ENCODE data around the gene RPS5. TPM values are rescaled to one million over a fixed set of nuclear protein-coding genes. Genes with fewer than 3 reads are reported as not detected.

The RPS5 gene
- total RNA-seq, 1 donor from 2014 or later, result 1,938 TPM

GRCh38 chr19:58351990-58352755, 34.9 kb upstream of the RPS5 start:
- H3K4me2 ChIP-seq, result no peak overlapping the region
- H3K9me3 Mint-ChIP-seq, result no peaks in the 10 kb centered on the region
- peaks cover 5% of the 10 kb centered on the region for H3K36me3 Mint-ChIP-seq
- H3K9me3 ChIP-seq (ENCODE audit: low read depth), result no peaks in the 10 kb centered on the region
- peak overlapping the region; percentile 68 for H3K27ac Mint-ChIP-seq
- peaks cover 8% of the 10 kb centered on the region for H3K4me1 Mint-ChIP-seq
- peak overlapping the region; percentile 79 for H3K4me3 Mint-ChIP-seq
- TF ChIP-seq CTCF (IDR thresholded peaks at IDR 0.05), result no peak
- no peak for TF ChIP-seq EZH2phosphoT487 (IDR thresholded peaks at IDR 0.05)
- no peak for TF ChIP-seq EZH2 (IDR thresholded peaks at IDR 0.05)
- H3K9ac ChIP-seq, result no peak overlapping the region
- H3F3A ChIP-seq (ENCODE audit: low read depth), result no peaks in the 10 kb centered on the region
- no peak overlapping the region for H3K4me3 ChIP-seq
- H3K27me3 Mint-ChIP-seq (ENCODE audit: insufficient read depth, low read depth), result peaks cover 15% of the 10 kb centered on the region
- no peaks in the 10 kb centered on the region for H3K79me2 ChIP-seq (ENCODE audit: low read depth)
- H4K20me1 ChIP-seq (ENCODE audit: low read depth), result no peaks in the 10 kb centered on the region
- DNase-seq (ENCODE audit: low spot score), result no peak
- peaks cover 3% of the 10 kb centered on the region for H3K27me3 ChIP-seq
- no peak overlapping the region for H3K27ac ChIP-seq
- no peaks in the 10 kb centered on the region for H3K36me3 ChIP-seq
- H3K4me1 ChIP-seq, result peaks cover 6% of the 10 kb centered on the region
- H2AFZ ChIP-seq (replicated peaks), result no peak overlapping the region

GRCh38 chr19:58352760-58353671, 34.1 kb upstream of the RPS5 start, which contains the start of gene A1BG:
Gene A1BG, minus strand, starts transcription at chr19:58353492. Its CDS starts 55 bp downstream, at chr19:58353437.
- Histone ChIP-seq H3K27ac (no peak within 1 kb of the TSS), H3K27me3 (no peaks in the 10 kb centered on the region), H3K4me2 (no peak within 1 kb of the TSS), H3K4me3 (no peak within 1 kb of the TSS), H3F3A (ENCODE audit: low read depth) (no peaks in the 10 kb centered on the region), H2AFZ (replicated peaks) (no peak within 1 kb of the TSS), H3K36me3 (no peaks in the 10 kb centered on the region), H3K9ac (no peak within 1 kb of the TSS), H3K4me1 (peaks cover 6% of the 10 kb centered on the region), H3K9me3 (ENCODE audit: low read depth) (no peaks in the 10 kb centered on the region), H3K79me2 (ENCODE audit: low read depth) (no peaks in the 10 kb centered on the region), H4K20me1 (ENCODE audit: low read depth) (no peaks in the 10 kb centered on the region)
- peaks cover 5% of the 10 kb centered on the region for H3K36me3 Mint-ChIP-seq
- H3K27me3 Mint-ChIP-seq (ENCODE audit: insufficient read depth, low read depth), result peaks cover 15% of the 10 kb centered on the region
- H3K4me3 Mint-ChIP-seq, result peak within 1 kb of the TSS; percentile 79
- no peaks in the 10 kb centered on the region for H3K9me3 Mint-ChIP-seq
- DNase-seq (ENCODE audit: low spot score), result no peak
- peaks cover 8% of the 10 kb centered on the region for H3K4me1 Mint-ChIP-seq
- TF ChIP-seq EZH2 (IDR thresholded peaks at IDR 0.05), result no peak
- TF ChIP-seq EZH2phosphoT487 (IDR thresholded peaks at IDR 0.05), result no peak
- TF ChIP-seq CTCF (IDR thresholded peaks at IDR 0.05), result no peak
- H3K27ac Mint-ChIP-seq, result peak within 1 kb of the TSS; percentile 68

DNA sequence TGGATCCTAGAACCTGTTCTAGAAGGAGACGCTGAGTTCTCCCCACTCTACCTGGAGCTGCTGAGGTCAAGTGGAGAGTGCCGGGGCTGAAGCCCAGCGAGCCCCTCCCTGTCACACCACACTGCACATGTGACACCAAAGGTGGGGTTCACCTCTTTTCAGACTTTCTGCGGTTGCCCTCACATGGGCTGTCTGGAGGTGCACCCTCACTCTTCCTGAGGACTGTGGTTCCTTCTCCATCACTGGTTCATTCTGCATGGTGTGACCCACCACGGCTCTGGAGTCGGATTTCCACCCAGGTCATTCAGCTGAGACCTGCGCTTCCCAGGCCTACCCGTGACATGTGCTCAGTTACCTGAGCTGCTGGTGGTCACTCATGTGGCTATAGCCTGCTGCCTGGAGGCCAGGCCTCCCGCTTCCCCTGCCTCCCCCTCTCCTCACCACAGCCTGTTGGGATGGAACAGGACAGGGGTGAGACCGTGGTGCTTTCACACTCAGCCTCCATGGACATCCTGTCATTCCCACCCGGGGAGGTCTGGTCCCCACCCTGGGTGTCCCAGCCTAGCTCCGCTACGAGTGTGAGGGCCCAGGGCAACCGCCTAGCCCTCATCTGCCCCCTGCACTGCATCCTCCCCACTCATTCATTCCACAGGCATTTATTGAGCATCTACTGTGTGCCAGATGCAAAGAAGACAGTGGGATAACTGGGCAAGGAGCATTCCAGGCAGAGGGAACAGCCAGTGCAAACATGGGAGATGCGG, 33.2 kb upstream of the RPS5 start:
- H3F3A ChIP-seq (ENCODE audit: low read depth), result no peaks in the 10 kb centered on the region
- H3K4me1 ChIP-seq, result no peaks in the 10 kb centered on the region
- H4K20me1 ChIP-seq (ENCODE audit: low read depth), result no peaks in the 10 kb centered on the region
- DNase-seq (ENCODE audit: low spot score), result no peak
- H3K9me3 ChIP-seq (ENCODE audit: low read depth), result no peaks in the 10 kb centered on the region
- H3K4me3 ChIP-seq, result no peak overlapping the region
- no peak overlapping the region for H3K27ac ChIP-seq
- H3K9me3 Mint-ChIP-seq, result no peaks in the 10 kb centered on the region
- H3K4me1 Mint-ChIP-seq, result peaks cover 4% of the 10 kb centered on the region
- no peak overlapping the region for H3K4me2 ChIP-seq
- no peak overlapping the region for H3K27ac Mint-ChIP-seq
- H3K79me2 ChIP-seq (ENCODE audit: low read depth), result no peaks in the 10 kb centered on the region
- H3K36me3 ChIP-seq, result no peaks in the 10 kb centered on the region
- peaks cover 5% of the 10 kb centered on the region for H3K36me3 Mint-ChIP-seq
- no peak overlapping the region for H3K9ac ChIP-seq
- peak overlapping the region; percentile 59 for H3K4me3 Mint-ChIP-seq
- H3K27me3 ChIP-seq, result no peaks in the 10 kb centered on the region
- no peak overlapping the region for H2AFZ ChIP-seq (replicated peaks)
- peaks cover 15% of the 10 kb centered on the region for H3K27me3 Mint-ChIP-seq (ENCODE audit: insufficient read depth, low read depth)
- TF ChIP-seq CTCF (IDR thresholded peaks at IDR 0.05) (no peak), EZH2phosphoT487 (IDR thresholded peaks at IDR 0.05) (no peak), EZH2 (IDR thresholded peaks at IDR 0.05) (no peak)
